NCI-H128 (cell line): ENCODE data around the gene SPATS2L.

Experiments used
- DNase-seq: peaks from one replicate; lab custom pipeline; 2025; ENCODE audit not compliant: unreplicated experiment; lab: John Stamatoyannopoulos, UW

The SPATS2L gene

DNA sequence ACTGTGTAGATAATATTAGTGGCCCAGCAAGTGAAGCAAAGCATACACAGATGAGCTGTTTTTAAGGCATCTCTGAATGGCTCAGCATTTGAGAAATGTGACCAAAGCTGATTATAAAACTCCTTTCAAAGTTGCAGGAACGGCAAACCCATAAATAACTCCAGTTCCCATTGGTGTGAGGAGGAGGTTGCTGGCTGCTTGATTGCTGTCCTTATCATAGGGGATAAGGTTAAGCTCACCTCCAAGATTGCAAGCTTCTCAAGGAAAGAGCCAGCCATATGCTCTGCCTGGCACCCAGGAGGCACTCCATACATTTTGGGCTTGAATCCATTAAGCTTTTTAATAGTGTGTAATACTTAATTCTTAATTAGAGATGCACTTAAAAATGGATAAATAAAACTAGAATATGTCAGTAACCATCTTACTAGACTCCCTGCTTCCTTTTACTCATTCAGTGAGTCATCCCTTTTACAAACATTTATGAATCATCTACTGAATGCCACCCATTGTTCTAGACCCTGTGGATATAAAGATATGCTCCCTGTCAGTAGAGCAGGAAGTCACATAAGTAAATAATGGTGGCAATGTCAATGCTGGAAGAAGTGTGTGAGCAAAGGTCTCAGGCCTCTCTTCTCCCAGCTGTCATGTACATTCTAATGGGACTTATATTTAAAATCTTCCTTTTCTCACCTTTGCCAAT is 99.3 kb downstream of the SPATS2L start:
- no peak for DNase-seq

DNA sequence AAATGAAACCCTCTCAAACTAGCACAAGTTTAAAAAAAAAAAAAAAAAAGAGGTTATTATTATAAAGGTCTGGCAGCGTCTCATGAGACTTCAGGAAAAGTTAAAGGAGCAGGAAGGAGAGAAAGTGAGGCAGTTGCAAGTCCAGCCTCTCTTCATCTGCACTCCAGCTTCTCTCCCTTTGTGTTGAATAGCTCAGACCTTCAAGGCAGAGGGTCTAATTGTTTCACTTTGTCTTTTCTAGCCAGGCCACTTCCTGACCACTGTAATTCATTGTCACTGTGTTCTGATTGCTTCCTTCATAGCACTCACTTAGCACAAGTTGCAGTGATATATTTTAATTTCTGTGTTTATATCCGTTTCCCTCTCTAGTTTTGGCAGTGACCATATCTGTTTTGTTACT is 99.9 kb downstream of the SPATS2L start:
- DNase-seq: no peak

DNA sequence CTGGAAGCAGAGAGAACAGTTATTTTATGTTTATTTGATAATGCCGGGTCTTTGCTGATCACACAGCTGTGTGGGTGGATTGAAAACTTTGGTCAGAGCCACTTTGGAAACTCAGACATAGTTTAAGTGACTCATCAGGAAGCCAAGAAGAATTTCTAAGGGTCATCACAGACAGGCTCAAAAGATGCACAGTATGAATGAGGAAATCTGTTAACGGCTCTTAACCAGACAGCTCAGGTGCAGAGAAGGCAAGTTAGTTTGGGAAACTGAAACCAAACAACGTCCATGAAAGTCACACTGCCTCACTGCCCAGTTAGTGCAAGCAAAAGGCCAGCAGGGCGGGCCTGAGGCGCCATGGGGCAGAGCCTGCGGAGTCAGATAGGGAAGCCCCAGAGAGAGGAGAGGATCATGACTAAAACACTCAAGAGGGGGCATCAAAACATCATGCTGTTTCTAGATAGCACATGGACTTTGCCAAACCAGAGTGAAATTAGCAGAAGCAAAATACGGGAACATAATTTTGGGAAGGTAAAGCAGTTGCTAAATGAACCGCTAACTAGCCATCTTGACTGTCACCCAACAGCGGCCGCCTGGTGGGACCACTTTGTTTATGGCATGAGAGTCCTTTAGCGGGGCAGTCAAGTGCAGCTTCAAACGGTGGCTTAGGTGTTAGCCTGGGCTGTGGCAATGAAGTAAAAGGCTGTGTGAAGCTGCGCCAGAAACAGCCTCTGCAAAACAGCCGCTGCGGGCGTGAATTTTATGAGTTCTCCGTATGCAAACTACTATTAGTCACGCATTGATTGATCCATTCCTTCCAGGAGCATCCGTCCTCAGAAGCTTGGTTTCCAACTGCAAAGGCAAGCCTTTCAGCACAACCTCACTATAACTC is 102.2 kb downstream of the SPATS2L start:
- no peak for DNase-seq

DNA sequence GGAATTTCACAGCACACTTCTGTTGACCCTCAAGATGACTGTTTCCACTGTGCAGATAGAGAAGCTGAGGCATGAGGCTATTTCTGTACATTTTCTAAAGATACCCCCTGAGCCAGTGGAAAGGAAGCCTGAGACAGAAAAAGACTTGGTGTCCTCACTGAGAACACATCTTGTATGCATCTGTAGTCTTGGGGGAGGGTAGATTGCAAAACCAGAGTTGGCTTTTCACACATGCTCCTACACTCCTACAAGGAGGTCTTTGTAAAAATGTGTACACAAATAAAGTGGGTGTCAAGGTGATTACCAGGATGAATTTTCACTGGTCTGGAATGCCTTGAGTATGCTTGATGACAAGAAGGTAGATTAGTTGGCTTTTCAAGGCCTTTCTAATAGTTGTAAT is 105.3 kb downstream of the SPATS2L start:
- no peak for DNase-seq

DNA sequence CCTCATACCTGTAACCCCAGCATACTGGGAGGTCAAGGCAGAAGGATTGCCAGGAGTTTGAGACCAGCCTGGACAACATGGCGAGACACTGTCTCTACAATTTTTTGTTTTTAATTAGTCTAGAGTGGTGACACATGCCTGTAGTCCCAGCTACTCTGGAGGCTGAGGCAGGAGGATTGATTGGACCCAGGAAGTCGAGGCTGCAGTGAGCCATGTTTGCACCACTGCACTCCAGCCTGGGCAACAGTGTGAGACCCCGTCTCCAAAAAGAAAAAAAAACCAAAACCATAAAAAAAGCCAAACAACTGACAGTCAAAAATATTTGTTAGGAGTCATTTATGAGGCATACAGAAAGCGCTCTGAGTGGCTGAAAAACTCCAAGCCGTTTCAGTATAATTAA is 107.9 kb downstream of the SPATS2L start:
- no peak for DNase-seq

DNA sequence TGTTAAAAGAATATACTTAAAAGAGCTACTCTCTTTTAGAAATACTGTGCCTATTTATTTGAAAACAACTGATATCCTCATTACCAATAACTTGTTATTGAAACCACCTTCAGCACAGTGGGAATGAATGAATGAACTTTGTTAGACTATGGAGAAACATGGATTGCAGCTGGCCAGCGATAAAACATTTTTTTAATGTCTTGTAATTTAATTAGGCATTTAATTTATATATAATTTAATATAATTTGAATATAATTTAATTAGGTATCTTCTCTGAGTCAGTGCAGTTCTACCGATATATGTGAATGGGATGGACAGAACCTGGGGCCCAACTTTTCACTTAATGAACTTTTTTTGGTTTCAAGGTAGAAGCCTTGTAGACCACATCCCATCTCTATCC is 109.0 kb downstream of the SPATS2L start:
- DNase-seq: no peak

DNA sequence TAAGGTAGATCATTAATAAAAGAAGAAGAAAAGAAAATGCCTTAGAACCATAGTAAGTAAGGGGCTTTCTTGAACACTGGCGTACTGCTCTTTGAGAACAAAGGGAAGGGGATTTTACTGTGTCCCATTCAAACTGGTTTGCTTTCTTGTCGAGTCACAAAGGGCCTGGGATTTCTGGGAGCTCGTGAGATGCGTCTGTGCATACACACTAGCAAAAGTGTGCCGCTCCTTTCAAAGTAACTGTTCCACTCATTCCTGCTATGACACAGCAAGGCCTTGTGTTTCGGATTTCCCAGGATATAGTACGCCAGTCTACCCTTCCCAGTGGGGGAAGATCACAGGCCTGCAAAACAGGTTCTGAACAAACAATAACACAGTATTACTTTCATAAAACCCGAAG is 110.4 kb downstream of the SPATS2L start:
- no peak for DNase-seq

DNA sequence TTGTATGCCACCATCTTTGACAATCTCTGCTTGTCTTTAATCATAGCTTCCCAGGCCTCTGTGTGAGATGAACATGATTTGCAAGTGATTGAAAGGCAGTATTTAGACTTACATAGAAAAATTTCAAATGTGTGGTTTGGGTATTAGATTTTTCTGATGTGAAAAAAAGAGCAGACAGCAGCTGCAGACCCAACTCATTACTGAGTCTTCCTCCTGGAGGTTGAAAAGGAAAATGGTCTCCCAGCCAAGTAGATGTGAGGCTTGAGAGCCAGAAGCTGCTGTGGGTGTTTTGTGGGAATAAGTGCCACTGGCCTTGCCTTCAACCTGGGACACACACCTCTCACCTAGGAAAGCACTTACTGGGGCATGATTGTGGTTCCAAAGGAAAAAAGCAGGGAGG is 110.9 kb downstream of the SPATS2L start:
- DNase-seq: no peak

DNA sequence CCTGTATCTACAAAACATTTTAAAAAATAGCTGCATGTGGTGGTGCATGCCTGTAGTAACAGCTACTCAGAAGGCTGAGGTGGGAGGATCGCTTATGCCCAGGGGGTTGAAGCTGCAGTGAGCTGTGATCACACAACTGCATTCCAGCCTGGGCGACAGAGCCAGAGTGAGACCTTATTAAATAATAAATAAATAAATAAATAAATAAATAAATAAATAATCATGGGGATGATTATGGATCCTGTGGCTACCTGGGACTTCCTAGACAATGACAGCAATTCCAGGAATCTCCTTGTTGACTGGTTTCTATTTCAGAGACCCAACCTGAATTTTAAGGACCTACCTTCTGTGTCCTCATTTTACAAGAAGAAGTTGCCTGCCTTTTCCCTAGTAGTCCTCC is 111.9 kb downstream of the SPATS2L start:
- DNase-seq: no peak

DNA sequence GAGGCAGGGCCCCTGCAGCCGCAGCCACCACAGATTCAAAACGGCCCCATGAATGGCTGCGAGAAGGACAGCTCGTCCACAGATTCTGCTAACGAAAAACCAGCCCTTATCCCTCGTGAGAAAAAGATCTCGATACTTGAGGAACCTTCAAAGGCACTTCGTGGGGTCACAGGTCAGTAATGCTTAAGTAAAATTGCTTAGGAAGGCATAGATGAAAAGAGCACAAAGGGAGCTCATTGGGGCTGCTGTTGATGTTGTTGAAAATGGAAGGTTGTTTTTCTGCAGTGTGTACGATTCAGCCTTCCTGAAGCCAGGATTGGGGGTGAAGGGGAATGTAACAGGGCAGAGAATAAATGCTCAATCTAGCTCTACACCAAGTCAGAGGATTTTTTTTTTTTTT is 112.8 kb downstream of the SPATS2L start:
- DNase-seq: no peak

DNA sequence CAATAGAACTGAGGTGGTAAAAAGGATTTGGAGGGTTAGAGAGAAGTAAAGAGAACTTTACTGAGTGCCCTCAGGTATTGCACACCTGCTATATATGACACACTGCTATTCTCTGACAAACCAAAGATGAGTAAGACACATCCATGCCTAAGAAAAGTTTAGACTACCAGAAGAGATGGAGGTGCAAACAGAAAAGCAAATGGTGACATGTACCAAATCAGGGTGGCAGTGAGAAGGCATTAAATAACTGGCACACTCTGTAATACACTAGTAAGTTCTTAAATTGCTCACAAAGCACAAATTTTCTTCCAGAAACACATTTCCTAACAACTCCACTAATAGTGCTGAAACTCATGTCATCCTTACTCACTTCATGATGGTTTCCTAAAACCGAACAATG is 114.8 kb downstream of the SPATS2L start:
- DNase-seq: no peak

DNA sequence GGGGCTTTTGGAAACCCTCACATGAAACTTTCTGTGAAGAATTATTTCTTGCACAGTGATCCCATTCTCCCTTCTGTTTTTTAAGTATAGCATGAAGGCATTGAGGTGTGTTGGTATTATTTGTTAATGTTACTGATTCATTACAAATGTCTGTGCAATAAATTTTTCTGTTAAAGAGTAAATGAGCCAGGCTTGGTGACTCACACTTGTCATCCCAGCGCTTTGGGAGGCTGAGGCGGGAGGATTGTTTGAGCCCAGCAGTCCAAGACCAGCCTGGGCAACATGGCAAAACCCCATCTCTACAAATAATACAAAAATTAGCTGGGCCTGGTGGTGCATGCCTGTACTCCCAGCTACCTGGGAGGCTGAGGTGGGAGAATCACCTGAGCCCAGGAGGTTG is 115.6 kb downstream of the SPATS2L start:
- DNase-seq: no peak

DNA sequence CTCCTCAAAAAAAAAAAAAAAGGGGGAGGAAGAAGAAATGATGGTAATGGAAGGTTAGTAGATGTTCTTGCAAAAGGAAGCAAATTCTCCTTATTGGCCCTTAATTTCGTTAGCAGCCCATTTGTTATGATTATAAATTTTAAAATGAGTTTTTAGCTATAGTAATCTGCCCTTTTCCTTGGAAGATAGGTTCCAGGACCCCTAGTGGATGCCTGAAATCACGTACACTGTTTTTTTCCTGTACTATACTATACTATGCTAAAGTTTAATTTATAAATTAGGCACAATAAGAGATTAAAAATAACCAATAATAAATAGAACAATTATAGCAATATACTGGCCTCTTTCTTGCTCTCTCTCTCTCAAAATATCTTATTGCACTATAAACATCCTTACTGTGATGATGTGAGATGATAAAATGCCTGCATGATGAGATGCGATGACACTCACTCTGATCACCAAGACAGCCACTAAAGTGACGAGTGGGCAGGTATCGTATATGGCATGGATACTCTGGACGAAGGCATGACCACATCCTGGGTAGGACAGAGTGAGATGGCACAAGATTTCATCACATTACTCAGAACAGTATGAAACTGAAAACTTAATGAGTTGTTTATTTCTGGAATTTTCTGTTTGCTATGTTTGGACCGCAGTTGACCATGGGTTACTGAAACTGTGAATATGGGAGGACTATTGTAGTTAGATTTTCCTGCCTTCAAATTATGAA is 116.2 kb downstream of the SPATS2L start:
- DNase-seq: no peak

DNA sequence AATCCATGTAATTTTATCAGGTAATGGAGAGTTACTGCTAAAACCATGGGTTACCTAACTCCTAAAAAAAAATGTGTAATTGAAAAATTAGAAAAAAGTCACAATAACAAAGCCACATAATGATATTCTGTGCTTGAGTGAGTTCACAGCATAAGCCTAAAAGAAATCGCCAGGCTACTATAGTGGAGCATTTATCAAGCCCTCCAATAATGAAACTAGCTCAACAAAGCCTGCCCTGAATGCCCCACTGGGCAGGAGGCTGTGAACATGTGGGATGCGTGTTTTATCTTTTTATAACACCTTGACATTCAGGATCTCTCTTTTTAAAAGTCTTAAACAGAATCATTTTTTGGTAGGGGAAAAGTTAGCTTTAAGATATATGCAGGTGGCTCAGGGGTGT is 117.0 kb downstream of the SPATS2L start:
- no peak for DNase-seq

DNA sequence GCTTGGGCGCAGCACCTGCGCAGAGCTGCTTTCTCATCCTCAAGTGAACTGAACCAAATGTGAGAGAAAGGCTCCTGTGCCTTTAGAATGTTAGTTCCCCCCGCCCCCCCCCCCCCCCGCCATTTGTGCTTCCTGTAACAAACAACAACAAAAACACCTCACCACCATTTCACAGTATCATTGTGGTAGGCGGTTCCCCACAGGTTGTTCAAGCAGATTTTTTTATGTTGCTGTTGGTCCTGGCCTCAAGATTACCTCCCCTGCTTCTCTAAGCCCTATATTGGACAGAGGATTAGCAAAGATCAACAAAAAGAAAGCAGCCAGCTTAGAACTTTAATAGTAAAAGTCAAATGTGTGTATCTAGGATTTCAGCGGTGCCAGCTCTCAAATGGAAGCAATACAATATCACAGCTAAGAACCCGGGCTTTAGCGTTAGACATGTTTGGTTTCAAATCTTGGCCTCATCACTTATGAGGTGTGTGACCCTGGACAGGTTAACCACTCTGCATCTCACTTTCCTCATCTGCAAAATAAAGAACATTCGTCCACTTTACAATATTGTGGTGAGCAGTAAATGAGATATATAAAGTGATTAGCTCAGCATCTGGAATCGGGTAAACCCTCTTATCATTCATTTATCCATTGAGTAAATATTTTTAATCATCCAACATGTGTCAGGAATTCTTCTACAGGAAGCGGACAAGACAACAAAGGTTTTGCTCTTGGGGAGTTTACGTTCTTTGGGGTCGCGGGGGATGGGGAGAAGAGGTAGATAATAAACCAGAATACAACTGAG is 118.7 kb downstream of the SPATS2L start:
- DNase-seq: no peak

DNA sequence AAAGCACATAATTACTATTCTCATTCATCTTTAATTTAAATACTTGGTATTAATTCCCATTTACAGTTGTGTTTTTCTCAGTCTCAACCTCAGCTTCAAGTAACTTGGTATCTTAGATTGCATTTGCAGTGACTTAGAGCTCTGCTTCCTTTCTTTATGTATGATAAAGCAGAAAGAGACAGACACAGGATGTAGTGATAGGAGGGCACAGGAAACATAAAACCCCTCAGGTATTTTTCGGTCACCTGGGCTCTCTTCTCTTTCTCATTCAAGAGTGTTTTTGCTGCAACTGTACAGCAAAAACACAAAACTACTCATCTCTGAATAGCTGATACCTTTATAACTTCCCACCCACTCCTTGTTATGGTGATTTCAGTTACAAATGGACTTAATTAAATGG is 120.3 kb downstream of the SPATS2L start:
- DNase-seq: no peak

DNA sequence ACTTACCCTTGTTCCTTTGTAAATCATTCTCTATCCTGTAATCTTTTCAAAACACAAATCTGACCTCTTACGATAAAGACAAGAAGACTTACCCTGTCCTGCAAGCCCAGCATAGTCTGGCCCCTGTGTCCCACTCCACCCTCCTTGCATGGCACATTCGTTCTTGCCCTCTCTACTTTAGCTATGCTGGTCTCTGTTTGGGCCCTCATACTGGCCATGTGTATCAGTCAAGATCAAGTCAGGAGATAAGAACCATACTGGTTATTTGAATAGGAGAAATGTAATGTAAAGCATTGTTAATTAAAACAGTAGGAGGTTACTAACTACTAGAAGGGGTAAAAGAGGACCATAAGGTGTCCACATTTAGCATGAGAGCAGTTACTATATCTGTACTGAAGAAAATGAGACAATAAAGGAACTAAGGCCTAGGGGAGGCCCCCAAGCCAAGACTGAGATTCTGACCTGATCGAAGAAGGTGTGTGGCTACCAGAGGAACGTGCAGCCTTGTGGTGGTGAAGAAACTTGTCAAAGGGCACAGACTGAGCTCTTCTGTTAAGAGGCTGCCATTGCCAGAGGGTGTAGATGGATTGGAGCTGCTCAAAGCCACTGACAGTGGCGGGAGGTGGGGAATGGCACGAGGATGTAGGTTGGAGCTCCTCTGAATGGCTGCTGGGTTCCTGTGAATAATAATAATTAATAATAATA is 122.6 kb downstream of the SPATS2L start:
- no peak for DNase-seq

DNA sequence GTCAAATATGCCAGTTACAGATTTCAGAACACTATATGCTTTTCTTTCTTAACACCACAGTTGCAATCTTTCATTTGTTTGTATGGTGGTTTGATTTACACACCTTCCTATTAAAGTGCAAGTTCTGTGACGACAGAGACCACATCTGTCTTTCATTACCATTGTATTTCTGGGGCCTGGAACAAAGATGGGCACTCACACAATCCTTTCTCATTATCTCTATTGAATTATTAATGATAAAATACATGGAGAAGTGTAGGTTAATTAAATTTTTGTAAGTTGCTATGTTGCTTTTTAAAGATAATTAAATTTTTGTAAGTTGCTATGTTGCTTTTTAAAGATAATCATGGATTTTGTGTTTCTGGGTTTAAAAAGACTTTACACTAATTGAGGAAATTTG is 123.5 kb downstream of the SPATS2L start:
- DNase-seq: no peak

DNA sequence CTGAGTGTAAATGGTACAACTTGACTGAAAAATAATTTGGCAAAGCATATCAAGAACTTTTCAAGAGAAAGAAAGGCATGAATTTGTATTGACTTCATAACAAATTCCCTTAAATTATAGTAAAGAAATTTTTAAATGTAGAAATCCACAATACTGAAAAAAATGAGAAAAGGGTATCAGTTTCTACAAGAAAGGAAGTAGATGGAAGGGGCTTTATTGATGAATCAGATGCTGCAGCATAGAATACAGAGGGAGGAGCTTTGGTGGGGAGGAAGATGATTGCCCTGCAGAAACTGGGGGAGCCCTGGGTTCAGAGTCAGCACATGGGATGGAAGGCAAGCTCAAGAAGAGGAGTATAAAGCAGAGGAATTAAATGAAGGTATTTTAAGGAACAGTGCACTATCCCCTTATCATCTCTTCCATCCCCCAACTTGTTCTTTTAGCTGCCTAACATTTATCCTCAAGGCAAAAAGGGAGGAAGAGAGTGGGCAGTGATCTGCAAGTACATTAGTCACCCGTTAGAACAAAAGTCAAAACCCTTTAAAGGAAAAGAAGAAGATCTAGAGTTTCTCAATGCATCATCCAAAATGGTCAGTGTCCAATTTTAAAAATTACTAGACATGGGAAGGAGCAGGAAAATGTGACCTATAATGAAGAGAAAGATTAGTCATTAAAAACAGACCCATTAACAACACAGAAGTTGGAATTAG is 125.7 kb downstream of the SPATS2L start:
- no peak for DNase-seq

DNA sequence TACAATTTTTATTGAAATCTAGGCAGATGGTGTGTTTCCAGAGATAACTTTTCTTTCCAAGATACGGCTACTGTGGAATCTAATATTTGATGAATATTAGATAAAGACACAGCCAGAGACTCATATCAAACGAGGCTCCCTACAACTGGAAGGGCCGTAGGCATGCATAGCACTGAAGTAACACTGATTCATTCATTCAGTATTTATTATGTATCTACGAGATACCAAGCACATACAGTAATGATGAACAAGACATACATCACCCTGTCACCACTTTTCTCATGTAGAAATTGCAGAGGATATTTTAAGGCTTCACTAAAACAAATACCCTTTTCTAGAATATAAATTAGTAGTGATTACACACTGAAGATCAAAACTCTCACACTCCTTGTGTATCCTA is 128.9 kb downstream of the SPATS2L start:
- no peak for DNase-seq
